Mesodermal cell (in vitro differentiated cells): ENCODE data around the gene RABEP2. TPM values are rescaled to one million over a fixed set of nuclear protein-coding genes. Genes with fewer than 3 reads are reported as not detected.
"Not testable (repeated sequence)": the region's sequence is repeated elsewhere in the genome, so short reads cannot be mapped to it uniquely, and the experiment has no call there.

Experiments used
- H3K27ac ChIP-seq: 2 replicates; pipeline ENCODE4 v1.7.0; 2013; ENCODE audit warnings: mild to moderate bottlenecking, low read depth, low read length, moderate library complexity; ENCODE audit not compliant: severe bottlenecking
- H3K36me3 ChIP-seq: 2 replicates; pipeline ENCODE4 v1.7.1; 2013; ENCODE audit warnings: mild to moderate bottlenecking, low read length, moderate library complexity; ENCODE audit not compliant: control insufficient read depth, insufficient read depth
- H3K4me1 ChIP-seq: one replicate; pipeline ENCODE4 v1.7.1; 2013; ENCODE audit warnings: mild to moderate bottlenecking, low read length; ENCODE audit not compliant: insufficient read depth, control insufficient read depth, poor library complexity, severe bottlenecking
- H3K4me3 ChIP-seq: 2 replicates; pipeline ENCODE4 v1.7.0; 2013; ENCODE audit warnings: low read length, control low read depth, mild to moderate bottlenecking; ENCODE audit not compliant: insufficient read depth, poor library complexity, severe bottlenecking; ENCODE audit errors: extremely low read depth
- H3K9me3 ChIP-seq: 2 replicates; pipeline ENCODE4 v1.7.1; 2013; ENCODE audit warnings: mild to moderate bottlenecking, low read length, moderate library complexity; ENCODE audit not compliant: control insufficient read depth
- WGBS, 2 experiments: methylation state at CpG; one replicate each; pipeline ENCODE4 v1.1.5; 2013; ENCODE audit warnings: missing lambda C conversion rate in 2 of 2; ENCODE audit not compliant: insufficient coverage in 2 of 2; 5-methylcytosine and 5-hydroxymethylcytosine counted together
- polyA plus RNA-seq, 2 experiments: library from polyadenylated mRNA; stranded (reverse); fragments of 50-300 nt; gene quantifications; one replicate each; pipeline ENCODE4 v1.2.3, GENCODE V29; 2013

The RABEP2 gene, protein sequence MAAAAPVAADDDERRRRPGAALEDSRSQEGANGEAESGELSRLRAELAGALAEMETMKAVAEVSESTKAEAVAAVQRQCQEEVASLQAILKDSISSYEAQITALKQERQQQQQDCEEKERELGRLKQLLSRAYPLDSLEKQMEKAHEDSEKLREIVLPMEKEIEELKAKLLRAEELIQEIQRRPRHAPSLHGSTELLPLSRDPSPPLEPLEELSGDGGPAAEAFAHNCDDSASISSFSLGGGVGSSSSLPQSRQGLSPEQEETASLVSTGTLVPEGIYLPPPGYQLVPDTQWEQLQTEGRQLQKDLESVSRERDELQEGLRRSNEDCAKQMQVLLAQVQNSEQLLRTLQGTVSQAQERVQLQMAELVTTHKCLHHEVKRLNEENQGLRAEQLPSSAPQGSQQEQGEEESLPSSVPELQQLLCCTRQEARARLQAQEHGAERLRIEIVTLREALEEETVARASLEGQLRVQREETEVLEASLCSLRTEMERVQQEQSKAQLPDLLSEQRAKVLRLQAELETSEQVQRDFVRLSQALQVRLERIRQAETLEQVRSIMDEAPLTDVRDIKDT
- 7.3 TPM for polyA plus RNA-seq (2013, experiment 1 of 2)
- 7.3 TPM for polyA plus RNA-seq (2013, experiment 2 of 2)

DNA sequence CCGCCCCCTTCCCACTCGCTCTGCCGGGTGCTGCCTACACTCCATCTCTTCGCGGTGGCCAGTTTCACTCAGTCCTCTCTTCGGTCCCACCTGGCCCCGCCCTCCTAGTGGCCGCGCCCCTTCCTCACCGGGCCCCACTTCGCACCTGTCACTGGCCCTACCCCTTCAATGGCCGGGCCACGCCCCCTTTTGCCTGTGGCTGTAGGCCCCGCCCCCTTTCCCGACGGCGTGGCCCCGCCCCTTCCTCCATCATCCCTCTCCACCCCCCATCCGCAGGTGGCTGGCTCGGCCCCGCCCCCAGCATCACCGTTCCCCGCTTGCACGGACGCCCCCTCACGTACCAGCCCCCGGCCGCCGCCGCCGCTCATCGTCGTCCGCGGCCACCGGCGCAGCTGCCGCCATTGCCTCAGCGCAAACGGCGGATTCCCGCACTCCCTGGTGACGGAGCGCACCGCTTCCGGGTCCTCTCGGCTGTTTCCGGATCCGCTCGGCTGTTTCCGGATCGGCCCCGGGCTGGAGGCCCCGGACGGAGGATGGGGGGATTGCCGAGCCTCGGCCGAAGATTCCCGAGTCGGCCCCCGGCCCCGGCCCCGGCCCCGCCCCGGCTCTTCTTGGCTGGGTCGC, at the start of gene RABEP2:
Gene RABEP2 (minus strand): TSS at position 477 of the 624 bp plus-strand sequence. CDS start 75 bp downstream, at position 402.
- WGBS, 2 experiments = 0% methylated on average over 47 to 48 of the region's 66 CpGs
- Histone ChIP-seq H3K36me3 (peaks cover 4% of the 10 kb centered on the region), H3K4me3 (peak within 1 kb of the TSS; percentile 75), H3K9me3 (no peaks in the 10 kb centered on the region), H3K27ac (peak within 1 kb of the TSS; percentile 96), H3K4me1 (no peaks in the 10 kb centered on the region)

DNA sequence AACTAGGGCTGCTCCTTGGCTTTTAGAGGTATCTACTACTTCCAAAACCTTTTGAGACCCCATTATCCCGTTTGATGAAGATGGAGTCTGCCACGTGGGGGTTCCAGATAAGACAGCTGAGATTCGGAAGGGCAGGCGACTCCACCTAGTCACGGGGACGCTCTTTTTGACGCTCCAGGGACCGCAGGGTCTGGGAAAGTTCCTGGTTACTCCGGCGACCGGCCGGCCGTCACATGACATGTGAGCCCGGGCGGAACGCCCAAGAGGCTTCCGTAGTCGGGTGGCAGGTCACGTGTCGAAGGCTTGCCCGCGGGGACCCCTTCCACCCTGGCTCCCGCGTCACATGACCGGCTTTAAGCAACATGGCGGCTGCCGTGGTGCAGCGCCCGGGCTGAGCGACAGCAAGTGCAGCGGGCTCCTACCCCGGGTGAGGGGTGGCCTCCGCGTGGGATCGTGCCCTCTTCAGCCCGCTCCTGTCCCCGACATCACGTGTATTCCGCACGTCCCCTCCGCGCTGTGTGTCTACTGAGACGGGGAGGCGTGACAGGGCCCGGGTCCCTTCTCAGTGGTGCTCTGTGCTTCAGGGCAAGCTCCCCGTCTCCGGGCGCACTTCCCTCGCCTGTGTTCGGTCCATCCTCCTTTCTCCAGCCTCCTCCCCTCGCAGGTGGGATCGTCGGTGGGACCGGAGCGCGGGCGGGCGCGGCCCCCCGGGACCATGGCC, 49.6 kb upstream of the RABEP2 start, which contains the start of gene SPNS1:
Gene SPNS1 (plus strand): TSS at position 342 of the 721 bp plus-strand sequence. CDS start 374 bp downstream, at position 716.
- peaks cover 17% of the 10 kb centered on the region for H3K36me3 ChIP-seq
- H3K4me1 ChIP-seq = no peaks in the 10 kb centered on the region
- H3K27ac ChIP-seq = peak within 1 kb of the TSS; percentile 92
- peak within 1 kb of the TSS; percentile 94 for H3K4me3 ChIP-seq
- no peaks in the 10 kb centered on the region for H3K9me3 ChIP-seq
- WGBS, 2 experiments = 0 to 1% methylated on average over 55 to 59 of the region's 60 CpGs

DNA sequence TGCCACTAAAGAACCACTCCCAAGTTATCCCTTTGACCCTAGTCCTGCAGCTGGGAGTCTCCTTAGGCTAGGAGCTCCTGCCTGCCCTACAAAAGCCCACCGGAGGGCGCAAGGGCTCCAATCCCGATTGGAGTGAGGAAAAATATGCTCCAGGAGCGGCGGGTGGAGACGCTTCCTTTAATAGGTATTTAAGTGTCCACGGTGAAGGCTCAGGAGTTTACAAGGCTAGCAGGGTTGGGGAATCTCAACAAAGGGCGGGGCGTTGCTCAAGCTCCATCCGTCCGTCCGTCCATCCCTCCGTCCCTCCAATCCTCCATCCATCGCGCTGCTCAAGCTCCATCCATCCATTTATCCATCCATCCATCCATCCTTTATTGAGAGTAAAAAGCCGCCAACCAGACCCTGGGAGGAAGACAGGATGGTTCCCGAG, 49.0 kb upstream of the RABEP2 start:
- Histone ChIP-seq H3K4me3 (peak overlapping the region; percentile 94), H3K36me3 (peaks cover 14% of the 10 kb centered on the region), H3K9me3 (no peaks in the 10 kb centered on the region), H3K4me1 (no peaks in the 10 kb centered on the region), H3K27ac (peak overlapping the region; percentile 92)
- 0 to 1% methylated on average over 10 to 12 of the region's 17 CpGs for WGBS, 2 experiments

DNA sequence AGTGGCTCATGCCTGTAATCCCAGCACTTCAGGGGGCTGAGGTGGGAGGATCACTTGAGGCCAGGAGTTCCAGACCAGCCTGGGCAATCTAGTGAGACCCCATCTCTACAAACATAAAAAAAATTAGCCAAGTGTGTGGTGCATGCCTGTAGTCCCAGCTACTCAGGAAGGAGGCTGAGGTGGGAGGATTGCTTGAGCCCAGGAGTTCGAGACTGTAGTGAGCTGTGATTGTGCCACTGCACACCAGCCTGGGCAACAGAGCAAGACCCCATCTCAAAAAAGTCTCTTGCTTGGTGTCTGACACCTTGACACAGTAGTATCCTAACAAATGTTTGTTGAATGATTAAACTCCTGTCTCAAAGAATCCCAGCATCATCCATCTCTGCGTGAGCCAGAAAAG, 44.7 kb upstream of the RABEP2 start:
- H3K9me3 ChIP-seq, H3K4me3 ChIP-seq, H3K4me1 ChIP-seq, H3K27ac ChIP-seq, H3K36me3 ChIP-seq: not testable (repeated sequence)
- 95 to 100% methylated on average over 2 of the region's 2 CpGs for WGBS, 2 experiments

DNA sequence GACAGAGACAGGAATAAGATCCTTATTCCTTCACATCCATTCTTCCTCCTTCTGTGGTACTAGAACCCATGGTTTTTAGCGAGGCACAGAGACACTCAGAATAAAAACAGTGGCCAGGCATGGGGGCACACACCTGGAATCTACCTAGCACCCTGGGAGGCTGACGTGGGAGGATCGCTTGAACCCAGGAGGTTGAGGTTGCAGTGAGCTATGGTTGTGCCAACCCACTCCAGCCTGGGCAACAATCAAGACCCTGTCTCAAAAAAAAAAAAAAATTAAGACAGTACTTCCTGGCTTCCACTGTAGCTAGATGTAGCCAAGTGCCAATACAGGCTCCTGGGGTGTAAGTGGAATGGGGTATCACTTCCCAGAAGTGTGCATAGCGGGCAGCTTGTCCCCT, 42.1 kb upstream of the RABEP2 start:
- no peak overlapping the region for H3K27ac ChIP-seq
- WGBS, 2 experiments = 91 to 100% methylated on average over 1 to 4 of the region's 4 CpGs
- H3K4me1 ChIP-seq = no peaks in the 10 kb centered on the region
- H3K4me3 ChIP-seq = no peak overlapping the region
- no peaks in the 10 kb centered on the region for H3K9me3 ChIP-seq
- H3K36me3 ChIP-seq = peaks cover 32% of the 10 kb centered on the region

DNA sequence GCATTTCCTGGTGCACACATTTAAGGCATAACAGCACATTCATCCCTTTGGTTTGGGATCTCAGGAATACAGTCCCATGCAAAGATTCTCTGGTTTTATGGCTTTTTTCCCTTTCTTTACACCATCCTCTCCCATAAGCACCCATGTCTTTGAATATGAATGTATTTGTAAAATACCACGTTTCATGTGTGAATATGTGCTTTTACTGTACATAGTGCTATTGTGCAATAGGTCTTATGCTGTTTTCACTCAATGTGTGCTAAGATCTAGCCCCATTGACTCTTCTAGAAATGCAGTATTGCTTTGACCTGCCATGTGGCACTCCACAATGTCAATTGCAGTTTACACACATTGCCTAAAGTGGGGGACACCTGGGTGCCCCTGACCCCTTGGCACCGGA, 39.5 kb upstream of the RABEP2 start:
- no peak overlapping the region for H3K4me3 ChIP-seq
- H3K4me1 ChIP-seq = no peaks in the 10 kb centered on the region
- 100% methylated on average over 1 to 2 of the region's 2 CpGs for WGBS, 2 experiments
- H3K36me3 ChIP-seq = peaks cover 52% of the 10 kb centered on the region
- H3K27ac ChIP-seq = no peak overlapping the region
- no peaks in the 10 kb centered on the region for H3K9me3 ChIP-seq

DNA sequence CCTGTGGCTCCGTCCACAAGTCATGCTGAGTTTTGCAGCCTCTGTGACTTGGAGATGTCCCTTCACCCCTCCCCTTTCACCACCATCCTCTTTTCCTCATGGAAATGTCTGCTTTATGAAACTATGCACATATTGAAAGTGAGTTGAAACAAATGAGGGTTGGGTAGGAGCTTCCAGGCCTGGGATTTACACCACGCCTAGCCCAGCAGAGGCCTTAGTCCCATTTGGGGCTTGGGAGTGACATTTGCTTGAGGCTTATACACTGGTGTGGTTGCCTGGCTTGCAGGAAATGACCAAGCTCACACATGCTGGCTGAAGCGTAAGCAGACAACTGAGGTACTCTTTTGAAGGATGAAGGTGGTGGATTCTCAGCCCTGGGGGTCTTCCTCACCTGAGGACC, 39.0 kb upstream of the RABEP2 start:
- WGBS, 2 experiments = 100% methylated on average over 1 of the region's 3 CpGs
- Histone ChIP-seq H3K27ac (no peak overlapping the region), H3K9me3 (no peaks in the 10 kb centered on the region), H3K4me1 (no peaks in the 10 kb centered on the region), H3K36me3 (peaks cover 57% of the 10 kb centered on the region), H3K4me3 (no peak overlapping the region)

DNA sequence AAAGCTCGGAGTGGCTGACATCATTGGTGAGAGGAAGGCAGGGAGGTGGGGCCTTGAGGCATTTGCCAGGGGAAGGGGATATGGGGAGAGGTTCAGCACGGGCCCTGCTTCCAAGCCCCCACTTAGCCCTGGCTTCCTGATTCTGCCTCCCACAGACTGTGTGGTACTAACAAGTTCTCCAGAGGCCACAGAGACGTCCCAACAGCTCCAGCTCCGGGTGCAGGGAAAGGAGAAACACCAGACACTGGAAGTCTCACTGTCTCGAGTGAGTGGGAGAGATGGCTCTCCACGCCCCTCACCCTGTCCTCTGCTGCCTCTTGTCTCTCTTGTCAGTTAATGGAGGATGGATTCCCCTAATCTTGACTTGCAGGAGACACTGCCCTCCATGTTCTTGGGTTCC, 33.8 kb upstream of the RABEP2 start:
- H3K27ac ChIP-seq = no peak overlapping the region
- H3K36me3 ChIP-seq = peaks cover 92% of the 10 kb centered on the region
- no peak overlapping the region for H3K4me3 ChIP-seq
- no peaks in the 10 kb centered on the region for H3K9me3 ChIP-seq
- WGBS, 2 experiments = 92 to 95% methylated on average over 4 to 5 of the region's 6 CpGs
- no peaks in the 10 kb centered on the region for H3K4me1 ChIP-seq

DNA sequence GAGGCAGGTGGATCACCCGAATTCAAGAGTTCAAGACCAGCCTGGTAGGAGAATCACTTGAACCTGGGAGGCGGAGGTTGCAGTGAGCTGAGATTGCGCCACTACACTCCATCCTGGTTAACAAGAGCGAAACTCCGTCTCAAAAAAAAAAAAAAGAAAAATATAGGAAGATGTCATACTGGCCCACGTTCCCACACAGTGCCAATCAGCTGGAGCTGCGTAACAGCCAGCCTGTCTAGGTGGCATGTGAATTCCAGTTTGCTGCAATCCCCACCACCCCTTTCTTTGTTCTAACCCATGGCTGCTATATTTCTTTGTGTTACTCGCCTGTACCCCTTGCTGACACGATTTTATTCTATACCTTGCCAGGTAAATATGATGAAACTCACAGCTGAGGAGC, 33.2 kb upstream of the RABEP2 start:
- Histone ChIP-seq H3K4me1 (no peaks in the 10 kb centered on the region), H3K9me3 (no peaks in the 10 kb centered on the region), H3K36me3 (peaks cover 92% of the 10 kb centered on the region), H3K4me3 (no peak overlapping the region), H3K27ac (no peak overlapping the region)
- WGBS, 2 experiments = 95 to 98% methylated on average over 4 to 7 of the region's 9 CpGs

DNA sequence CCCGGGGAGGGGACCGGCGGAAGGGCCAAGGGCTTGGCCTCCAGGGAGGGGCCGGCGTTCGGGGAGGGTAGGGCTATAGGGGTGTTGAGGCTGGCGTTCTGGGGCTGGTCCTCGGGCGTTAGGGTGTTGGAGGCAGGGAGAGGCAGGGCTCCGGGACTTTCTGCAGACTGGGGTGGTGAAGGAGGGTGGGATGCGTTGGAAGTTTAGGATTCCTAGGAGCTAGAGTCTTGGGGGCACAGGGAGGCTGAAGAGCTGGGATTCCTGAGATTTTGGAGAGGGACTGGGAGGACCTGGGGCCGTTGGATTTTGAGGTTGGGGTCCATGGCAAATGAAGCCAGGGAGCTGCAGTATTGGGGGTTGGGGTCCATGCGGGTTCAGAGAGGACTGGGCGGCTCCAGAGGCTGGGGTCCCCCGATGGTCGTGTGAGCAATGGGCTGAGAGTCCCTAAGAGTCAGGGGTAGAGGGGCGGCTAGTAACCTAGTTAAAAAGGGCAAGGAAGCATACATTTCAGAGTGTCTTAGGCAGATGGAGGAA, 26.4 kb upstream of the RABEP2 start:
- no peaks in the 10 kb centered on the region for H3K9me3 ChIP-seq
- H3K36me3 ChIP-seq = peaks cover 45% of the 10 kb centered on the region
- H3K4me3 ChIP-seq = peak overlapping the region; percentile 96
- WGBS, 2 experiments = 3 to 7% methylated on average over 9 to 17 of the region's 17 CpGs
- H3K27ac ChIP-seq = no peak overlapping the region
- no peaks in the 10 kb centered on the region for H3K4me1 ChIP-seq
